Stimulated activated CD8-positive, alpha-beta memory T cell treated with anti-CD3 and anti-CD28 coated beads, Interleukin-12 subunit alpha, Interleukin-12 subunit beta, amount 100 ng/mL, for 24 hours (primary cell): ENCODE results near the gene DUSP11.
"Not testable (repeated sequence)": the region's sequence is repeated elsewhere in the genome, so short reads cannot be mapped to it uniquely, and the experiment has no call there.

ENCODE experiments used
- DNase-seq: peaks from one replicate; pipeline ENCODE4 v3.0.0-alpha.2; 2020; ENCODE audit errors: extremely low read depth

DUSP11 gene

DNA sequence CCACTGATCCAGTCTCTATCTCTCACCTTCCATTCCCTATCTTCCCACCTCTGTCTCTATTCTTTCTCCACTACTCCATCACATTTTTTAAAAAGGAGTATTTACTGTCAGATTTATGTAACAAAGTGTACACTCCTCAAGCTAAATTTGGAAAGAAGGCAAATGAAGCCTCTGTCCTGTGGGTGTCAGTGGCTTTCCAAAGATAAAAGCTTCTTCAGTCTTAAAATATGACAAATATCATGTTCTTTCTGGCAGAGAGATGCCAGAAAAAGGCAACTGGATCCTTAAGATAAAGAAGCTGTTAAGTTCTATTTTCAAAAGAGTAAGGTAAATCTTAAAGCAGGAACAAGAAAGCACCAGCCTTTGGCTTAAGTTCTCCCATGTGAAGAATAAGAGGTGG, 7.1 kb downstream of the DUSP11 start:
- DNase-seq: no peak

DNA sequence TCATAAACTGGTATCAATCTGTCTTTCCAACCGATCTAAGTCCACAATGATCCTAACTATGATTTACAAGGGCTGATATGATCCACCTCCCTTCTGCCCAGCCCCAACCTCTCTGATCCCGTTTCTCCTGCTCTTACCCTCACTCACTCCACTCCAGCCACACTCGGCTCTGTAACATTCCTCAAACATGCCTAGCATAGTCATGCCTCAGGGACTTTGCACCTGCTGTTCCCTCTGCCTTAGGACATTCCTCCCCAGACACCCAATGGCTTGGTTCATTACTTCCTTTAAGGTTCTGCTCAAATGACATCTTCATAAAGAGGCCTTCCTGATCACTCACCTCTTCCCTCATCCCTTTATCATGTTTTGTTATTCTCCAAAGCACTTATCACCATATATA, 9.2 kb downstream of the DUSP11 start:
- no peak for DNase-seq

DNA sequence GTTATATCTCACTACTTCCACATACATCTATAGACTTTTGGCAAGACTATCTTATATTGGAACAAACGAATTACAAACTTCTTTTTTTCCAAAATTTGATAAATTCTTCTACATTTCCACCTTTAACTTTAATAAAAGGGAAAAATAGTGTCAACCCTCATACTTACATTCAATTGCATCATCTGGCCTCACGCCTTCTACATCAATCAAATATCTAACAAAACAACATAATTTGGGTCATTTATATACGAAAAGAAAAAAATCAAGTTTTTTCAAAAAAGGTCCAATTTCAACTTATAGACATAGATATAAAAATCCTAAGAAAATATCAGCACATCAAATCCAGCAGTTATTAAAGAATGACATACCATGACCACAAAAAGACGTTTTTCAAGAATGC, 12.9 kb downstream of the DUSP11 start:
- DNase-seq: no peak

DNA sequence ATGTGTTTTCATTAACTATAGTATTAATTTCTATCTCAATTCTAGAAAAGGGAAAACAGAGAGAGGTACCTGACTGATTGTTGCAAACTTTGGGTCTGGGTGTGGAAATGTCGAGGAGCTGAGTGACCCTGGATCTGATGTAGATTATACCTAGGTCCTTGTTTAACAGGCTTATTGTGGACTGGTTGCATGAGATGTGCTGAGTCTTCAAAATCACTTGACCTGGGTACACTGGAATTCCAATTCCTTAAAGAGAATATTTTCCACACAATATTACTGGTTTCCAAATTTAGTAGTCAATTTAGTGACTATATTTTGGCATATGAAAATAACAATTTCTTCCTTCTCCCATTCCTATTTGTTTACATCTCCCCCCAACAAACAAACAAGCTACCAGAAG, 13.6 kb downstream of the DUSP11 start:
- no peak for DNase-seq

DNA sequence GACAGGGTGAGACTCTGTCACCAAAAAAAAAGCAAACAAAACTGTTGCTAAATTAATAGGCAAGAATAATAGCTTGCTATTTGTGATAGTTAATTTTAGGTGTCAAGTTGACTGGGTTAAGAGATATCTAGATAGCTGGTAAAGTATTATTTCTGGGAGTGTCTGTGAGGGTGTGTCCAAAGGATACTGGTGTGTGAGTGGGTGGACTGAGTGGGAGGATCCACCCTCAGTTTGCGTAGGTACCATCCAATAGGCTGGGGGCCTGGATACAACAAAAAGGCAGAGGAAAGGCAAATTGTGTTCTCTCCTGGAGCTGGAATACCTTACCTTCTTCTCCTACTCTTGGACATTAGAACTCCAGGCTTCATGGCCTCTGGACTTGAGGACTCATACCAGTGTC, 15.0 kb downstream of the DUSP11 start:
- DNase-seq: no peak

DNA sequence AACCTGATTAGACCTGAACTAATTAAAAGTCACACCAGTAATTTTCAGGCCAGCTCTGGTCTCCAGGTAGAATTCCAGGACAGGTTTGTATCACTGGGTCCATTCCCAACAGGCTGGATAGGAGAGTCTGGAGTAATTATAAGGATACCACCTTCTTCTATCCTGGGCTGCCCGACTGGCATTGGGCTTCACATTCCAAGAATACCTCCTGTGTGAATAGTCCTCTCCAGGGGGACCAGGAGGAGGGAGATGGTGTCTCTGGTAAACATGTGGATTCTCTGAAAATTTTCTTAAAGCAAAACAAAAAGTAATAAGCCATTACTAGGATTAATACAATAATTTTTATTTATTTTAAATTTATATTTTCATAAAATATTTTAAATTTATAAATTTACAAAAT, 17.3 kb downstream of the DUSP11 start:
- DNase-seq: no peak

DNA sequence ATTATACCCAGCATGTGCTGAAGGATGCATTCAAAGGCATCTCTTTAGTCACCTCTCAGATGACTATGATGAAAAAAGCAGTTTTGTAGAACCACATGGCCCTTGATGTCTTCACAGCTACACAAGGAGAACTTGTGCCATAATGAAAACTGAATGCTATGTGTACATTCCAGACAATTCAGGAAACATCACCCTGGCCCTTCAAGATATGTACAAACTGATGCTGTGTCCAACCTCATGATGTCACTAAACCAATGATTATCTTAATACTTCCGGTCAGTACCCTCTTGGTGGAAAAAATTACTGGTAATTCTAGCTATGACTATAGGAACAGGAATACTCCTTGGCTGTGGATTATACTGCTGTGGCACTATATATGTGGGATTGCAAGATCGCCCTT, 20.0 kb downstream of the DUSP11 start:
- no peak for DNase-seq

DNA sequence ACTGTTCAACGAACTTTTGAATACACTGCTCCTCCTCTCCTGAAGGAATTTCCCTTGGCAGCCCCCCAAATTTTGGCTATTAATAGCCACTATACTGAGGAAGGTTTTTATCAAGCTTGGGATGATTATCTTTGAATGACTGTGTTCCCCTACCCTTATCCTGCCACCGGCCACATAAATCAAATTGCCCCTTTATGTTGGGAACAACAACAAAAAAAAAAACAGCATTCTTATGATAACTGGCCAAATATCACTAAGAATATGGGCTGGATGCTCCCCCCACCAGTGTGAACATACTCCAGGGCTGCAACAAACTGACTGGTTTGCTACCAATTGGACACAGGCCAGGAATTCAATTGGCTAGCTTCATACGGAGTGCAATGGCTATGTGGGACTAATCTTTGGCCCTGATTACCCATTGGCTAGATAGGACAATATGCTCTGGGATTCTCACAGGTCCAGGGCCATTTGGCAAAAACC, 20.6 kb downstream of the DUSP11 start:
- DNase-seq: no peak

DNA sequence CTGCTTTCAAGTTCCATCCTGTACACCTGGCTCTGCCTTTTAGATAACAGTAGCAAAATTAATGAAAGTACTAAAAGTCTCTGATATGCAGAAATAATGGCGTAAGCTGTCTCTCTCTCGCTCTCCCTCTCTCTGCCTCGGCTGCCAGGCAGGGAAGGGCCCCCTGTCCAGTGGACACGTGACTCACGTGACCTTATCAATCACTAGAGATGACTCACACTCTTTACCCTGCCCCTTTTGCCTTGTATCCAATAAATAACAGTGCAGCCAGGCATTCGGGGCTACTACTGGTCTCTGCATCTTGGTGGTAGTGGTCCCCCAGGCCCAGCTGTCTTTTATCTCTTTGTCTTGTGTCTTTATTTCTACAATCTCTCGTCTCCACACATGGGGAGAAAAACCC, 25.6 kb downstream of the DUSP11 start:
- not testable (repeated sequence) for DNase-seq

DNA sequence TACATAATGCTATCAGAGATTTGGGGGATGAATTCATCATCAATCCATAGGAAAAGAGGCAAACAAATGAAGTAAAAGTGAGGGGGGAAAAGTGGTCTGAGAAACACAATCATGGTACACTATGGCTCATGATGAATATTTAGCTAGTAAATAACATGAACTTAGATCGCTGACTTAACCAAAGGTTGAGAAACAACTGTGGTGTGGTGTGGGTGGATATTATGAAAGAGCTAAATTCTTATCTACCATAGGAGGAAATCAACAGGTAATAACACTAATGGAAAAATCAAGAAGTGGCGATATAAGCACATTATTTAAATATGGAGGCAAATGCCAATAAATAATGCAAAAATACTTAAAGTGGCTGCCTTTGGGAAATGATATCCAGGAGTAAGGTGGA, 30.6 kb downstream of the DUSP11 start:
- DNase-seq: no peak

DNA sequence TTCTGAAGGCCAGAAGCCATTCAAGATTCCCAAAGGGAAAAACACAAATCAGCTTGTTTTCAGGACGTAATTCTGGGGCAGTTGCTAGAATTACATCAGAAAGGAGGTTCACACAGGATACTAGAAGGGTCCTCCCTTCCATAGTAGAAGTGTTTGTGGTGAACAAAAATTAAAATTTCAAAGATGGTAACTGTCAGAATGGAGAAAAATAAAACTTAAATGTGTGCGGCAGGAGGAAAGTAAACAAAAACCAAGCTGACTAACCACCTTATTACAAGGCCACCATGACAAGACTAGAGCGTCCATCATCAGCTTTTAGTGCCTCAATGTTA, 33.1 kb downstream of the DUSP11 start:
- no peak for DNase-seq

DNA sequence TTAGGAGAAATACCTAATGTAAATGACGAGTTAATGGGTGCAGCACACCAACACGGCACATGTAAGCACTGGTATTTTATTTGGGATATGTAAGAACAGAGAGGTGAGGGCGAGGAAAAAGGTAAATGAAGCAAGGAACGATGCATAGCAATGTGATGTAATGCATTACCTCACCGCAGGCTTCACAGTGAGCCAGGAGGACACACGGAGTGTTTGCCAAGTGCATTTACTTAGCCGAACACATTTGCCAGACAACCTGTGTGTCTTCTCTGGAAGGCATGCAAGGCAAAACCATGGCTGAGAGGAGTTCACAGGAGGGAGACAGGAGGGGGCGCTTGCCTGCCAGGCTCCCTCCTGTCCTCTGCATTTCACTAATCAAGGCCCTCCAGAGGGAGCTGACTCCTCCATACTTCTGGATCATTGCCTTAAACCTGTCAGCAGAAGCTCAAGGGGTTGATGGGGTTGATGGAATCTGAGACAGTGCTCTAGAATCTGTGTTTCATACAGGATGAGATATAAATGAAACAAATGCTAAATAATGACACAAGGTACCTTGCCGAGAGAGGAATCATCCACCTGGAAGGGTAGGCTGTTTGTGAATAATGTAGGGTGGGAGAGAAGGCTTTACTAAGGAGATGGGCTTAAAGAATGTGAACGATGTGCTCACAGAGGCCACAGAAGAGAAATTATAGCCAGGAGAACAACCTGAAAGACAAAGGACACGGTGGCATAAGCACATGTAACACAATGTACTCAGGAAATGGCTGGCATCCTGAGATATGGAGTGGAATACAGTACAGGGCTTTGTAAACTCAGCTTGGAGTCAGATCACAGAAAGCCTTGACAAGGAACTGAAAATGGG, 33.7 kb downstream of the DUSP11 start:
- DNase-seq: no peak

DNA sequence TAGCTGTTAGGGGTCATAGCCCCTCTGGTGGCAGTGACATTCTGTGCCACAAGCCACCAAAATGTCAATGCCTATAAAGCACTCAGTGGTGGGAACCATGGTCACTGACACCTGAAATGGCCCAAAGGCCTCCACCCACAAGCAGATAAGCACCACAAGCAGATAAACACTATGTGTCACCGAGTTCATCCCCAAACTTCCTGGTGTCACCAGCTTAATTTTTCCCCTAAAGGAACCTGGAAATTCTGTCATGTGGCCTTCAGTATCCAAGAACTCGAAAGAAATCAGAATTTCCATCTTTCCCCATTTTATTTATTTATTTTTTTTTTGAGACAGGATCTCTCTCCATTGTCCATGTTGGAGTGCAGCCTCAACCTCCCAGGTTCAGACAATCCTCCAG, 39.1 kb downstream of the DUSP11 start:
- no peak for DNase-seq

DNA sequence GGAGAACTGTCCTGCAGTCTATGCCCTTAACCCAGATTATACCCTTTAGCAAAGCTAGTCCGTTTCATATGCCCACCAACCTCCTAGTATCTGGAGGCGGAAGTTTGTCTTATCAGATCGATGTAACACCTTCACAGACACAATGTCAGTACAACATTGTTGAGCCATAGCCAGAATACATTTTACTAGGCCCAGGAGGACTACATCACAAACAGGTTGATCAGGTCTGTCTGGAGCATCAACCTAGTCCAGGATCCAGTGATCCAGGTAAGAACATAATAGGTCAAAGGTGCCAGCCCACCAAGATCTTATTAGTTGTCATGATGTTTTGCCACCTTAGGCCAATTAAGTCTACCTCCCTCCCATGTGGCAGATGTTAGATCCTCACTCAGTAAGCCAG, 40.8 kb downstream of the DUSP11 start:
- DNase-seq: no peak

DNA sequence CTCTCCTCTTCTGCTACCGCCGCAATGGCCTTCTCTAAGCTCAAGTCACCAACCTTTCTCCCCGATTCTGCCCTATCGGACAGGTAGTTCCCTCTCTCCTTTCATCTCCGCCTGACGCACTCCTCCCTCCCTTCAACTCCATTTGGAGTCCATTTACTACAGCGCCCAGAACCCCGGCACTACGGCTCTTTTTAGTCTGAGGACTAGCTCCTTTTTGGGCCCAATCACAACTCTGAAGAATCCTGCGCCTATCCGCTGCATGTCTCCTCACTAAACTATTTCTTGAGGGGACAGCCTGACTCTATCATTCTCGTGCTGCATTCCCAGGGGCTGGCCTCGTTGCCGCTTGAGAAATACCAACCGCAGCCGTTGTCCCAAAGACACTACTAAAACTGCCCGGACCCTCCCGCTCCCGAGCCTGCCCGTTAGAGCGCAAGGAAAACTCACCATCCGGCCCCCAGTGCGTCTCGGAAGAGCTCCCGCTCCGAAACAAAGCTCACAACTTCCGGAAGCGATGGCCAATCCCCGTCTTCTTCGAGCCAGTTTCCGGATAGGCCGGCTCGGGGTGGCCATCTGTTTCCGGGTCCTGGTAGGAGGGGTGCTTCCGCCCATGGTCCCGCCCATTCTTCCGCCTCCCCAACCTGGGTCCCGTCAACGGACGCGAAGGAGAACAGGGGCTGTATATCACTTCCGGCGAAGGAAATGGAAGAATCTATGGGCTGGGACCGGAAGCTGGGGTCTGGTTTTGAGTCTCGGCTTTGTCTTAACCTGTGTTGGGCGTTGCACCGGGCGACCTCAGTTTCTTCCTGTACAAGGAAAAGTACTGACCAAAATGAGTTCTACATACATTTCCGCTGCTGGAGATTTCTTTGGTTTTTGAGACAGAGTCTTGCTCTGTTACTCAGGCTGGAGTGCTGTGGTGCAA, 42.8 kb downstream of the DUSP11 start, which contains the start of gene TPRKB:
Gene TPRKB, minus strand, starts transcription at position 491 of the 925 bp plus-strand sequence. CDS start 2,776 bp downstream, outside the sequence.
- peak; percentile 86 for DNase-seq

DNA sequence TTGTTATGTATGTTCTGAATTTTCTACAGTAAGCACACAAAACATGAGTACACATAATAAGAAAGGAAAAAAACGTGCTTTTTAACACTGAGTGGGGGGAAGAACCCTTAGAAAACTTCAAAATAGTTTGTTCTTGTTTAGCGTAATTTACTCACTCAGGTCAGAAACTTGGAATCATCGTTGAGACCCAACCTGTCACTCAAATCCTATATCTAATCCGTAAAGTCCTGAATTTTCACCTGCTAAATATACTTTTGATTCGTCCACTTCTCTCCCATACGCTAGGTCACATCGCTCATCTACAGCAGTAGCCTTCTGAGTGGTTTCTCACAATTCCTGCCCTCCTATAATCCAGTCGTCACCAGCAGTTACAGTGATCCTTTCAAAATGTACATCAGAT, 43.5 kb downstream of the DUSP11 start:
- DNase-seq: no peak

DNA sequence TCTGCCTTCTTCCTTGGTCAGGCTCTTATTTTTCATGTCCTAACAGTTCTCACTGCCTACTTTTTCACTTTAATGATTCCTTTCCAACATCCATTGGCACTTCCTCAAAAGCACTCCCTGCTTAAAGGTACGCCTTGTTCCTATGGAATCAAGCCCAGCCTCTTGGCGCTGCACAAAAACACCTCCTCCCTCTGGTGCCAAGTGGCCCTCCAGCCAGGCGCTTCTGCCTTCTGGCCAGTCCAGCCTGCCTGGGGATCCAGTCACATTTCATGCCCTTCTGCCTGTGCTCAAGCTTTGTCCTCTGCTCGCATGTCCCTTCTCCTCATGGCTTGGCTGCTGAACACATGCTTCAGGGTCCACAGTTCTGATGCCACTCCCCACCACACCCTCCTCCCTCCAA, 49.1 kb downstream of the DUSP11 start:
- no peak for DNase-seq

DNA sequence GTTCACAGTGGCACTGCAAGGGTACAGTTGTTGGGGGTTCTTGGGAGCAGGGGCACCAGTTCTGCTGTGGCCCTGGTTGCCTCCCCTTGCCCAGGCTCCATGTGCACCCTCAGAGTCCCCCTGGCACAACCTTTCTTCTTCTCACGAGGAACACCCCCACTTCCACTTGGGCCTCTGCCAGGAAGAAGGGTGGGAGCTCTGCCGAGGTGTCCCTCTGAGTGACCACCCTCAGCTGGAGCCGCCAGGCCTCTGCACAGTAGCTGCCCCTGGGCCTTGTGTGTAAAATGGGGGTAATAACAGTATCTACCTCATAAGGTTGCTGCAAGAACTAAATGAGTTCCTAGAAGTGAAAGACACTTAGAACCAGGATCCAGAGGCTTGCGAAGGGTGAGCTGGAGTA, 51.2 kb downstream of the DUSP11 start:
- no peak for DNase-seq

DNA sequence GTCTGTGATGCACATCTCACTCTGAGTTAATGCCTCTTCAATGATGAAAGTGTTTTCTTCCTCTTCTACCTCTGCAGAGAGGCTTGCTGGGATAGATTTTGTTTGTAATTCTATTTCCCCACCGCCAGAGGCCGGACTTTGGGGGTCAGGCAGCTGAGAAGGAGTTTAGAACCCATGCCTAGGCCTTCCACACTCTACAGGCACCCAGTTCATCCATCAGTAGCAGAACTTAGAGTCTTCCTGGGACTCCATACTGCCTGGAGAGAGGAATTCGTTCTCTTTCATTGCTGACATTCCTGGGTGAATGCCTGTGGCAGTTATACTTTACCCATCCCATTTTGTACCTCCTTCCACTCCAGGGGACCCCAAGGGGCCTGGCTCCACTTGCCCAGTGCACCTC, 51.9 kb downstream of the DUSP11 start:
- DNase-seq: no peak

DNA sequence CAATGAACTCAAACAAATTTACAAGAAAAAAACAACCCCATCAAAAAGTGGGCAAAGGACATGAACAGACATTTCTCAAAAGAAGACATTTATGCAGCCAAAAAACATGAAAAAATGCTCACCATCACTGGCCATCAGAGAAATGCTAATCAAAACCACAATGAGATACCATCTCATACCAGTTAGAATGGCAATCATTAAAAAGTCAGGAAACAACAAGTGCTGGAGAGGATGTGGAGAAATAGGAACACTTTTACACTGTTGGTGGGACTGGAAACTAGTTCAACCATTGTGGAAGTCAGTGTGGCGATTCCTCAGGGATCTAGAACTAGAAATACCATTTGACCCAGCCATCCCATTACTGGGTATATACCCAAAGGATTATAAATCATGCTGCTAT, 53.2 kb downstream of the DUSP11 start:
- not testable (repeated sequence) for DNase-seq

DNA sequence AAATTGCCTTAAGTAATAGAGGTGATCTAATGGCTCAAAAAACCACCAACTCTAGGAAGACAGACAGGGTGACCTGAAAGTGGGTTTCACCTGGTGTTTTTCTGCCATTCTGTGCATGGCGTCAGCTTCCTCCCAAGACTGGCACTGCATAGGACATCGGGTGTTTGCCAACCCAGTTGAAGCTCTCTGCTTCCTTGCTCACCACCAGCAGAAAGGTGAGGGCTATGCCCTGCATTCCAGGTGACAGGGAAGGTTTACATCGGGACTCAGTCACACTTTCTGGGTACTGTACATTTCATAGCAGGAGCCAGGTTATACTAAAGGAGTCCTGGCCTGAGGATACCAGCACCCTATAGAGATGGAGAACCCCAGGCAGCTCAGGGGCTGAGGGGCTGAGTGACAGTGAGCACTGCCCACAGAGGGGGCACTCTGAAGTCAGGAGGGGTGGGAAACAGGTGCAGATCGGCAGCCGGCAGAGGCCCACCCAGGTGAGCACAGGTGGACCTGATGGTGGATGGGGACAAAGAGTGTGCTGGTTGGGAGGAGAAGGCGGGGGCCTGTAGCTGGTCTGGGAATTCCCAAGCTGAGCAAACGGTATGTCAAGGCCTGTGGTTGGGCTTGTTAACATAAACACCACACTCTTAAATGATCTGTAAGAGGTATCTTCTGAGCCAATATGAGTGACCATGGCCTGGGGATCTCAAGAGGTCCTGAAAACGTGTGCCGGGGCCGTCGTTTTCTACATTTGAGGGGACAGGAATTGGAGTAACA, 60.9 kb downstream of the DUSP11 start:
- DNase-seq: no peak

DNA sequence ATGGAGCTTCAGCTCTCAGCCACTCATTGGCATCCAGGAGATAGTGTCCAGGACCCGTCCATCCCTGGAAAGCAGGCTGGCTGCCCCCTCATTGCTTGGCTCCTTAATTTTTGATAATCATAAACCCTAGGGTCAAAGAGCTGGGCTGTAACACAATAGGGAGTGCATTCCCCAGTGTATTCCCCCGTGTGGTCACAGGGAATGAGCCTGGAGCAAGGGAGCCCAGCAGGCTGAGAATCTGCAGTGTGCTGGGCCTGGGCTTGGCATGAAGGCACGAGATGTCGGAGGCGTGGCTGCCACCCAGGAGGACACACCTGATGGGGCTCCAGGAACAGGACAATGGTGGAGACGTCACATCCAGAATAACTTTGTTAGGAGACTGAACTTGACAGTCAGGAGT, 61.5 kb downstream of the DUSP11 start:
- DNase-seq: no peak
